Smooth muscle cell of the brain vasculature (primary cell): ENCODE results near the gene ULBP1.
"Not testable (repeated sequence)": the region's sequence is repeated elsewhere in the genome, so short reads cannot be mapped to it uniquely, and the experiment has no call there.

ENCODE experiments used
- DNase-seq: peaks from one replicate; pipeline ENCODE4 v3.0.0-alpha.2; 2012; ENCODE audit warnings: low read depth, low spot score

The ULBP1 gene

DNA sequence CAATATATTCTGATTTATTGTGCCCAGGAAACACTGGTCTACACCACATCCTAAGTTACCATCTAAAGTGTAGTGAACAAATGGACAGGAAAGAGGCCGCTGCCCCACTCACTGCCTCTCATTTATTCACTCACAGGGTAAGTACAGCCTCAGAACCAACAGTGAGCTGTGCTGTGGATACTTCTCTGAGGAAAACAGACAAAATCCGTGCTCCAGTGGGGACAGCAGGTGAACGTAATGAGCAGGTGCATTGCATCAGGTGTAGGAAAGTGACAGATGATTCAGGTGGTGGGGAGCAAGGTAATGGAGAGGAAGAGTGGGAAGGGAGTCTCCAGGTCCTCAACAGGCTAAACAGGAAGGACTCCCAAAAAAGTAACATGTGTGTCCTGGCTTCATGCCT, 30.3 kb upstream of the ULBP1 start:
- no peak for DNase-seq

GRCh38 chr6:149934249-149935156, 29.2 kb upstream of the ULBP1 start:
- peak; percentile 60 for DNase-seq

GRCh38 chr6:149935246-149935645, 28.5 kb upstream of the ULBP1 start:
- DNase-seq = no peak

DNA sequence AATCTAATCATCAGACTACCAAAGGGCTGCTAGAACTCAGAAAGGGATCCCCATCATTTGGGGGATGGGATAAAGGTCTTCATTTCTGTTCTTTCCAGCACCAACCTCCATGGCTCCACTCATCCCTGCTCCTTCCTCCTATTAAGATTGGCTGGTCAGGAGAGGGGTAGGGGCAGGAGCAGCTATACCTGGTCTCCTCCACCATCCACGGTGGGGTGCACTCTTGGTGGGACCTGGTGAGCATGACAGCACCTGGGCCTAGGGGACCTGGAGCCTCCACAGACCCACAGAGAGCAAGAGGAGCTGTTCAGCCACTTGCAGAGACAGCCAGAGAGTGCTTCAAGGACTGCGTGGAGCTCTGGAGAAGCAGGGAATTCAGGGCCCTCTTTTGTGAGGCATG, 28.1 kb upstream of the ULBP1 start:
- DNase-seq = no peak

DNA sequence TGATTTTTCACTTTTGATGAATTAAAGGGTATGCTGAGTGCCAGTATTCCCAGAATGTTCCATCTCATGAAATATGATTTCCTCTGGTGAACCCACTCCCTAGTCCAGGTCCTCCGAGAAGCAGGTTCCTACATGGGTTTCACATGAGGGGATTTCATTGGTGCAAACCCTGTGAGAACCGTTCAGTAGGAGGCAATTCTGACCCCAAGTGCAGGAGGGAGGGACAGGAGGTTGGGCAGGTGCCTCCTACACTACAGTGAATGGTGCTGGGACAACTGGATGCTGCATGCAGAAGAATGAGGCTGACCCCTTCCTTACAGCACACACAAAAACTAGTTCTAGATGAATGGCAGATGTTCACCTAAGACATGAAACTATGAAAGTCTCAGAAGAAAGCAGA, 27.0 kb upstream of the ULBP1 start:
- no peak for DNase-seq

DNA sequence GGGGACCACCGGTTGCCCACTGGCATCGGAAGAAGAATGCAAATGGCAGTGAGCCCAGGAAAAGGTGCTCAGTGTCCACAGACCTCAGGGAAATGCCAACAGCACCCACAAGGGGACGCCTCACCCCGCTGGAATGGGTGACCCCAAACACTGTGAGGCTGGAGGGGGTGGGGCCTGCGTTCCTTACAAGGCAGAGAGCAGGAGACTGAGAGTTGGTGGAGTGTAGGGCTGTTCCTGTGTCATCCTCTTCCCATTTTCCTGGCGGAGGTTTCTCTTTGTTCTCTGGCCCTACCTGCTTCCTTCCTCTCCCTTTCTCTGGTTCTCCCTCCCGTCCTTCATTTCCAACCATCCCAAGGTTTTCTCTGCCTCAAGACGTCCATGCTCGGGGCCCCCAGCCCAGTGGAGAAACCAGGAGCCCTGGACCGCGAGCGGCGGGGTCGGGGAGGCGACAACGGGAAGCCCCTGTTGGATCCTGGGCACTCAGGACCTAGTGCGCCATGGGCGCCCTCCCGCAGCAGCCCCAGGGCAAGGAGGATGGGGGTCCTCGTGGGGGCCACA, 25.7 kb upstream of the ULBP1 start:
- not testable (repeated sequence) for DNase-seq

- no peak for DNase-seq
Observed at GRCh38 chr6:149938571-149939355, 25.0 kb upstream of the ULBP1 start.

DNA sequence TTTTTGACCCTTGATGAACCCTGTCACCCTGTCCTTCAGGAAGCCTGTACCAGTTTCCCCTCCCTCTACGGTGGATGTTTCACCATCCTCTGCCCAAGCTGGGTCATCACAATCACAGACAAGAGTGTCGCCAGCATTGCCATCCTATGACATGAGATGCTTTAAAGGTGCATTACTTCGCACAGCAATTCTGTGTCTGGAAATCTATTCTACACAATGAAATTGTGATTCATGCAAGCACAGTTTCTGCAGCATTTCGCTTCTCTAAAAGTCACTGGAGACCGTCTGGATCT, 24.4 kb upstream of the ULBP1 start:
- DNase-seq = no peak

- no peak for DNase-seq
Observed at GRCh38 chr6:149939909-149940671, 23.7 kb upstream of the ULBP1 start.

- DNase-seq = no peak
Observed at GRCh38 chr6:149940672-149940982, 23.1 kb upstream of the ULBP1 start.

DNA sequence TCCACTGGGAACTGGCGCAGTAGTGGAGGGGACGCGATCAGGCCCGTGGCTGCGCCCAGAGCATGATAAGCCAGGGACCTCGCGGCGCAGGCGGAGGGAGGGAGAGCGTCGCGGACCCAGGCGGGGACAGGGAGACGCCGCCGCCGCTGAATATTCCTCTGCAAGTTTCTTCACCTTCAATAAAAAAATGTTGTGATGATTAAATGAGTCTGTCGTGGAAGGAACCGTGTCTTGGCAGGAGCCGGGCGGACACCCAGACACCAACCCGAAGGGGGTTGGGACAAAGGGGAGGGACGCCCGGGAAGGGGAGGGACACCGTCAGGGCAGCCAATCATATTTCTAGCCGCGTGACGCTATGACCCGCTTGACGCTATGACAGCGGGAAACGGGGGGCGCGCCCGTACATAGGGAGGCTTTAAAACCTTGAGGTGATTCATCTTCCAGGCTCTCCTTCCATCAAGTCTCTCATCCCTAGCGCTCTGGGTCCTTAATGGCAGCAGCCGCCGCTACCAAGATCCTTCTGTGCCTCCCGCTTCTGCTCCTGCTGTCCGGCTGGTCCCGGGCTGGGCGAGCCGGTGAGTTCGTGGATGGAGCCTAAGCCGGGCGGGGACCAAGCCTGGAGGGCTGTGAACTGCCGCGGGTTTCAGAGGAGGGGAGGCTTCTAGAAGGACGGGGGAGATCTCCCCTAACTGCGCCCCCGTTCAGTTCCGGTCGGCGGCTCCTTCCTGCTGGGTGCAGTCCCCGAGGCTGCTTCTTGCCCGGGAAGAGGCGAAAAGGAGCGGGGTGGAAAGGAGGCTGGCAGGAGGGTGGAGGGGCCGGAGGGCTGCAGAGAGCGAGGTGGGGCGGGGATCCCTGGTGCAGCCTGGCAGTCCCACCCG, 21.9 kb upstream of the ULBP1 start, which contains the start of gene ULBP2:
ULBP2 (plus strand) TSS at position 432 of the 878 bp plus-strand sequence; CDS start at position 491, 59 bp downstream.
- peak; percentile 81 for DNase-seq

- no peak for DNase-seq
Observed at GRCh38 chr6:149942461-149942829, 21.3 kb upstream of the ULBP1 start.

- not testable (repeated sequence) for DNase-seq
Observed at GRCh38 chr6:149943321-149943720, 20.4 kb upstream of the ULBP1 start.

GRCh38 chr6:149945276-149945675, 18.5 kb upstream of the ULBP1 start:
- DNase-seq = not testable (repeated sequence)

DNA sequence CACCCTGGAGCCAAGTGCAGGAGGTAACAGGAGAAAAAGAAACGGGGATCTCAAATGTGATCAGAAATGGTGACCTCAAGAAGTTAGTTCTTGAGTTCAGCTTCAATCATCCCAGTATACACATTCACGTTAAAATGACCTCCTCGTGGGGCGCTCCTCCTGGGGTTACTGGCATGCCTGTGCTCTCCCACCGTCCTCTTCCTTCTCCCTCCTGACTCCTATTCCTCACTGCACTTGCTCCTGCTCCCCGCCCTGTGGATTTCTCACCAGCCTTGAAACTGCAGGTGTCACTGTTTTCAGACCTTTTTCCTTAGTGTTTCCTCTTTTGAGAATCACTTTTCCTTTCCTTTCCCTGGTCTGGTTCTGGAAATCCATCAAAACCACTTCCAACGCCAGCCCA, 17.1 kb upstream of the ULBP1 start:
- DNase-seq = not testable (repeated sequence)

- DNase-seq = not testable (repeated sequence)
Observed at GRCh38 chr6:149947533-149947932, 16.2 kb upstream of the ULBP1 start.

- no peak for DNase-seq
Observed at GRCh38 chr6:149948011-149948410, 15.7 kb upstream of the ULBP1 start.

DNA sequence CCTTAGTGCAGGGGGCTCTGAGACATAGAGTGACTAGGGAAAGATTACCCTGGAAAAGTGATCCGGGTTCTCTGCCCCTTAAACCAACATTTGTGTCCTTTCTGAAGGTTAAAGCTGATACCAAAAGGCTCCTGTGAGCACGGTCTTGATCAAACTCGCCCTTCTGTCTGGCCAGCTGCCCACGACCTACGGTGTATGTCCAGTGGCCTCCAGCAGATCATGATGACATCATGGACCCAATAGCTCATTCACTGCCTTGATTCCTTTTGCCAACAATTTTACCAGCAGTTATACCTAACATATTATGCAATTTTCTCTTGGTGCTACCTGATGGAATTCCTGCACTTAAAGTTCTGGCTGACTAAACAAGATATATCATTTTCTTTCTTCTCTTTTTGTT, 15.1 kb upstream of the ULBP1 start:
- DNase-seq = no peak

DNA sequence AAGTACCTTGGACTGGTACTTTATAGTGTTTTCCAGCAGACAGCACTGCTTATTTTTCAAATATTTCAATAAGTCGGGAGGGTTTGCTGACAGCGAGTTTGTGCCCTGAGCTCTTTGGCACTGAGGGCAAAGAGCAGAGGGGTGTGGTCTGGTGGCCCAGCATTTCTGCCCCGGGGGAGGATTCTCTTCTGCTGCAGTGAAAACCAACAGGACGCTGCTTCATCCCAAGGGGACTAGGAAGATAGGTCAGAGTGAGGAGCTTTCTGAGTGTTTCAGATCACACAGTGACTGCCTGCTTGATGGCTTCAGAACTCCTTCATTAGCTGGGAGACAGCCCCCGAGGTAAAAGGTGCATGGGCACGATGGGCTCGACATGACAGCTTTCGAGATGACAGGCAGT, 13.3 kb upstream of the ULBP1 start:
- no peak for DNase-seq

GRCh38 chr6:149951096-149951495, 12.6 kb upstream of the ULBP1 start:
- no peak for DNase-seq

GRCh38 chr6:149951626-149952025, 12.1 kb upstream of the ULBP1 start:
- DNase-seq = no peak
